Measurements from ENCODE around the gene B3GALNT2. TPM values are rescaled to one million over a fixed set of nuclear protein-coding genes. Genes with fewer than 3 reads are reported as not detected.

B3GALNT2 gene
- total RNA-seq, 1 donor from 2014 or later = 42.7 TPM

DNA sequence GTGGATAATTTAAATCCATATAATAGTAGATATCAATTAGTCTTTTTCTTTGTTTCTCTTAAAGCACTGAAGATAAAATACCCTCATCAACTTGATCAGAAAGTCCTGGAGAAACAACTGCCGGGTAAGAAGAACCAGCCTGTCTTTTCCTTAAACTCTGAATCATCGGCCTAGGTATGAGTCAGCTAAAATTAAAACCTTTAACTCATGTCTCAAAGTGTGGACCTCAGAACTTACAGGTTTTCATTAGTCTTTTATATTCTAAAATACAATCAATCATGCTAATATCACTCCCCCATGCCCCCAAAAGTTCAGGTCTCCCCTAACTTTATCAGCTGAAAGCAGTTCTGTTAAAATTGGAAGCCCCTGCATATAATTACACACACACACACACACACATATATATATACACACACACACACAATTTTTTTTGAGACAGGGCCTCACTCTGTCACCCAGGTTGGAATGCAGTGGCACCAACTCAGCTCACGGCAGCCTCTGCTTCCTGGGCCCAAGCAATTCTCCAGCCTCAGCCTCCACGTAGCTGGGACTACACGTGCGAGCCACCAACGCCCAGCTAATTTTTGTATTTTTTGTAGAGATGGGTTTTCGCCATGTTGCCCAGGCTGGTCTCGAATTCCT, 61.3 kb downstream of the B3GALNT2 start:
- Histone ChIP-seq H3K79me2 (ENCODE audit: low read depth) (no peaks in the 10 kb centered on the region), H3K9me3 (ENCODE audit: low read depth) (no peaks in the 10 kb centered on the region), H3K27ac (no peak overlapping the region), H3K4me3 (no peak overlapping the region), H3K36me3 (peaks cover 6% of the 10 kb centered on the region), H3K4me2 (no peak overlapping the region), H3K27me3 (no peaks in the 10 kb centered on the region), H2AFZ (replicated peaks) (no peak overlapping the region), H3K4me1 (no peaks in the 10 kb centered on the region), H4K20me1 (ENCODE audit: low read depth) (no peaks in the 10 kb centered on the region), H3F3A (ENCODE audit: low read depth) (no peaks in the 10 kb centered on the region), H3K9ac (no peak overlapping the region)
- Mint-ChIP-seq H3K36me3 (peaks cover 25% of the 10 kb centered on the region), H3K4me3 (no peak overlapping the region), H3K9me3 (no peaks in the 10 kb centered on the region), H3K27ac (no peak overlapping the region), H3K4me1 (no peaks in the 10 kb centered on the region), H3K27me3 (ENCODE audit: insufficient read depth, low read depth) (no peaks in the 10 kb centered on the region)
- DNase-seq (ENCODE audit: low spot score) = no peak
- no peak for TF ChIP-seq EZH2phosphoT487 (IDR thresholded peaks at IDR 0.05)
- TF ChIP-seq EZH2 (IDR thresholded peaks at IDR 0.05) = no peak
- no peak for TF ChIP-seq CTCF (IDR thresholded peaks at IDR 0.05)

GRCh38 chr1:235441159-235441685, 63.0 kb downstream of the B3GALNT2 start:
- Histone ChIP-seq H3K4me3 (no peak overlapping the region), H3K27me3 (no peaks in the 10 kb centered on the region), H3K4me2 (no peak overlapping the region), H3K79me2 (ENCODE audit: low read depth) (no peaks in the 10 kb centered on the region), H3K9ac (peak overlapping the region; percentile 32), H3K9me3 (ENCODE audit: low read depth) (no peaks in the 10 kb centered on the region), H3F3A (ENCODE audit: low read depth) (no peaks in the 10 kb centered on the region), H3K4me1 (no peaks in the 10 kb centered on the region), H3K36me3 (peaks cover 6% of the 10 kb centered on the region), H2AFZ (replicated peaks) (no peak overlapping the region), H3K27ac (no peak overlapping the region), H4K20me1 (ENCODE audit: low read depth) (no peaks in the 10 kb centered on the region)
- no peaks in the 10 kb centered on the region for H3K9me3 Mint-ChIP-seq
- H3K27me3 Mint-ChIP-seq (ENCODE audit: insufficient read depth, low read depth) = no peaks in the 10 kb centered on the region
- no peak overlapping the region for H3K4me3 Mint-ChIP-seq
- TF ChIP-seq CTCF (IDR thresholded peaks at IDR 0.05) (no peak), EZH2phosphoT487 (IDR thresholded peaks at IDR 0.05) (no peak), EZH2 (IDR thresholded peaks at IDR 0.05) (no peak)
- peak overlapping the region; percentile 78 for H3K27ac Mint-ChIP-seq
- no peak for DNase-seq (ENCODE audit: low spot score)
- no peaks in the 10 kb centered on the region for H3K4me1 Mint-ChIP-seq
- H3K36me3 Mint-ChIP-seq = peaks cover 25% of the 10 kb centered on the region

DNA sequence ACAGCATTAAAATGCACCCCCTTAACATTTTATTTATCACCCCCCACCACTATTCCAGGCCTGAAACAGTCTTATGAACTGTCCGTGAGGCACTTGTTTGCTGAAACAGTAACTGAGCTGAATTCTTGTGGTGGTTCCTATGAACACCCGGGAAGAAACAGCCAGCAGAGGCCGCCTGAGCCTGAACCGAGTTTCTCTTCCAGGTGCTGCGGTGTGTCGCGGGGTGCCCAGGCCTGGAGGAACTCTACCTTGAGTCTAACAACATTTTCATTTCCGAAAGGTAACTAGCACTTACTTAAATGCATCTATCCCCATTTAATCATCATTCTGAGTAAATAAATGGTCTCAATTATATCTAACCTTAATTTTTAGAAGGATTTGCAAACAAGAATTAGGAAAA, 70.3 kb downstream of the B3GALNT2 start:
- Histone ChIP-seq H3K36me3 (peaks cover 6% of the 10 kb centered on the region), H3K27ac (no peak overlapping the region), H4K20me1 (ENCODE audit: low read depth) (no peaks in the 10 kb centered on the region), H2AFZ (replicated peaks) (no peak overlapping the region), H3K9me3 (ENCODE audit: low read depth) (no peaks in the 10 kb centered on the region), H3K79me2 (ENCODE audit: low read depth) (no peaks in the 10 kb centered on the region), H3K4me1 (no peaks in the 10 kb centered on the region), H3K27me3 (no peaks in the 10 kb centered on the region), H3F3A (ENCODE audit: low read depth) (no peaks in the 10 kb centered on the region), H3K4me3 (no peak overlapping the region), H3K4me2 (no peak overlapping the region), H3K9ac (no peak overlapping the region)
- H3K9me3 Mint-ChIP-seq = no peaks in the 10 kb centered on the region
- no peak overlapping the region for H3K27ac Mint-ChIP-seq
- H3K4me3 Mint-ChIP-seq = no peak overlapping the region
- no peak for DNase-seq (ENCODE audit: low spot score)
- peaks cover 16% of the 10 kb centered on the region for H3K36me3 Mint-ChIP-seq
- TF ChIP-seq EZH2 (IDR thresholded peaks at IDR 0.05) (no peak), CTCF (IDR thresholded peaks at IDR 0.05) (no peak), EZH2phosphoT487 (IDR thresholded peaks at IDR 0.05) (no peak)
- H3K4me1 Mint-ChIP-seq = no peaks in the 10 kb centered on the region
- no peaks in the 10 kb centered on the region for H3K27me3 Mint-ChIP-seq (ENCODE audit: insufficient read depth, low read depth)
